Measurements from ENCODE around the gene DEFB131A.
"Not testable (repeated sequence)": the region's sequence is repeated elsewhere in the genome, so short reads cannot be mapped to it uniquely, and the experiment has no call there.

DEFB131A gene

GRCh38 chr4:9444114-9444513, at the start of gene DEFB131A:
TSS of gene DEFB131A (plus strand) at chr4:9444414. CDS start at chr4:9444534, 120 bp downstream.
- DNase-seq: not testable (repeated sequence)

- DNase-seq: not testable (repeated sequence)
These were observed 38.4 kb upstream of the DEFB131A start for GRCh38 chr4:9405774-9406173.

- DNase-seq: not testable (repeated sequence)
These were observed 37.7 kb upstream of the DEFB131A start for GRCh38 chr4:9406491-9406890.

- no peak for DNase-seq
These were observed 34.4 kb upstream of the DEFB131A start for GRCh38 chr4:9409793-9410192.

GRCh38 chr4:9421884-9422455, 22.2 kb upstream of the DEFB131A start:
- DNase-seq: not testable (repeated sequence)

GRCh38 chr4:9425916-9426315, 18.3 kb upstream of the DEFB131A start:
- not testable (repeated sequence) for DNase-seq

- not testable (repeated sequence) for DNase-seq
These were observed 14.2 kb upstream of the DEFB131A start for GRCh38 chr4:9430061-9430460.

GRCh38 chr4:9433320-9433719, 10.9 kb upstream of the DEFB131A start:
- not testable (repeated sequence) for DNase-seq

- not testable (repeated sequence) for DNase-seq
These were observed 7.5 kb upstream of the DEFB131A start for GRCh38 chr4:9436728-9437127.

GRCh38 chr4:9442355-9442754, 1.9 kb upstream of the DEFB131A start:
- not testable (repeated sequence) for DNase-seq

GRCh38 chr4:9444681-9445080, 467 bp downstream of the DEFB131A start:
- DNase-seq: not testable (repeated sequence)

- not testable (repeated sequence) for DNase-seq
These were observed 8.0 kb downstream of the DEFB131A start for GRCh38 chr4:9452251-9452650.

GRCh38 chr4:9454284-9454683, 10.1 kb downstream of the DEFB131A start:
- DNase-seq: not testable (repeated sequence)

- DNase-seq: not testable (repeated sequence)
These were observed 10.8 kb downstream of the DEFB131A start for GRCh38 chr4:9455046-9455445.

- not testable (repeated sequence) for DNase-seq
These were observed 35.3 kb downstream of the DEFB131A start for GRCh38 chr4:9479466-9479865.

GRCh38 chr4:9480066-9480465, 35.9 kb downstream of the DEFB131A start:
- not testable (repeated sequence) for DNase-seq

- not testable (repeated sequence) for DNase-seq
These were observed 38.7 kb downstream of the DEFB131A start for GRCh38 chr4:9482871-9483270.

GRCh38 chr4:9483682-9484081, 39.5 kb downstream of the DEFB131A start:
- DNase-seq: not testable (repeated sequence)

- DNase-seq: not testable (repeated sequence)
These were observed 42.7 kb downstream of the DEFB131A start for GRCh38 chr4:9486880-9487279.

- not testable (repeated sequence) for DNase-seq
These were observed 44.6 kb downstream of the DEFB131A start for GRCh38 chr4:9488796-9489195.

GRCh38 chr4:9490496-9490895, 46.3 kb downstream of the DEFB131A start:
- DNase-seq: not testable (repeated sequence)

GRCh38 chr4:9490986-9491385, 46.8 kb downstream of the DEFB131A start:
- not testable (repeated sequence) for DNase-seq

GRCh38 chr4:9493589-9493988, 49.4 kb downstream of the DEFB131A start:
- not testable (repeated sequence) for DNase-seq

- not testable (repeated sequence) for DNase-seq
These were observed 50.2 kb downstream of the DEFB131A start for GRCh38 chr4:9494256-9495035.
